GM12874 (cell line): Measurements from ENCODE around the gene CTBP2.
A peak's percentile ranks its signal among the peaks of the same experiment; 100 is the strongest.

ENCODE experiments used
- CTCF ChIP-seq: IDR thresholded peaks from 2 replicates; pipeline ENCODE4 v1.5.1; 2011; ENCODE audit warnings: low read depth, mild to moderate bottlenecking, control low read depth, low read length, moderate library complexity; ENCODE audit not compliant: insufficient read depth

The CTBP2 gene

DNA sequence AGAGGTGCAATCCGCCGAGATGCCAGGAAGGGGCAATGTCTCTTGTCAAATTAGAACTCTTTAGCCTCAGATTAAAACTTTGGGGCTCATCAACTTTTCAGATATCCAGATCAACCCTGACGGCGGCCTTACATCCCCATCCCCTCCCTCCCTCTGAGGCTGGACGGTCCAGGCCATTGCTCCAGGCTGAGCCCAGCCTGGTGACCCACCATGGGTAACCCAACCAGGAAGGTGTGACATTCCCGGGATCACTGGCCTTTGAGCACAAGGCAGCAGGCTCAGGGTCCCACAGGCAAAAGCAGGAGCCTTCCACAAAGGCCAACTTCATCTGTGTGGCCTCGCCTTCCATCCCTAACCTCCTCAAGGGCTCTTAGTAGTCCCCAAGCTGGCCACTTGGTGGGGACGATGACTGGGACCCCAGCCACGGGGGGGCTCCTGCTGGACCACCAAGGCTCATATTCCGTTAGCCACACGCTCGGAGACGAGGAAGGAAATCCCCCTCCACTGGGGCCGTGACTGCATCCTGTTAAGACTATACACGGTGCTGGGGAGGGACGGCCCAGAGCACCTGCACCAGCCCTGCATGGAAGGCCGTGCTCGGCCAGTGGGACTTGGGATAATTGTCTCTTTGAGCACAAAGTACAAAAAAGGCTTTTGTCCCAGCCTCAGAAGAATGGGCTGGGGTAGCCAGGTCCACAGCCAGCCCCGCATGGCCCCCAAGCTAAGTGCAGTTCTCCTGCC lies 155.6 kb downstream of the CTBP2 start:
- no peak for TF ChIP-seq CTCF

- no peak for TF ChIP-seq CTCF
Measured at GRCh38 chr10:125003901-125004467, 156.4 kb downstream of the CTBP2 start.

- peak; percentile 9; the same call in 1 of the 2 replicates for TF ChIP-seq CTCF
Measured at GRCh38 chr10:125003146-125003900, 157.0 kb downstream of the CTBP2 start.

DNA sequence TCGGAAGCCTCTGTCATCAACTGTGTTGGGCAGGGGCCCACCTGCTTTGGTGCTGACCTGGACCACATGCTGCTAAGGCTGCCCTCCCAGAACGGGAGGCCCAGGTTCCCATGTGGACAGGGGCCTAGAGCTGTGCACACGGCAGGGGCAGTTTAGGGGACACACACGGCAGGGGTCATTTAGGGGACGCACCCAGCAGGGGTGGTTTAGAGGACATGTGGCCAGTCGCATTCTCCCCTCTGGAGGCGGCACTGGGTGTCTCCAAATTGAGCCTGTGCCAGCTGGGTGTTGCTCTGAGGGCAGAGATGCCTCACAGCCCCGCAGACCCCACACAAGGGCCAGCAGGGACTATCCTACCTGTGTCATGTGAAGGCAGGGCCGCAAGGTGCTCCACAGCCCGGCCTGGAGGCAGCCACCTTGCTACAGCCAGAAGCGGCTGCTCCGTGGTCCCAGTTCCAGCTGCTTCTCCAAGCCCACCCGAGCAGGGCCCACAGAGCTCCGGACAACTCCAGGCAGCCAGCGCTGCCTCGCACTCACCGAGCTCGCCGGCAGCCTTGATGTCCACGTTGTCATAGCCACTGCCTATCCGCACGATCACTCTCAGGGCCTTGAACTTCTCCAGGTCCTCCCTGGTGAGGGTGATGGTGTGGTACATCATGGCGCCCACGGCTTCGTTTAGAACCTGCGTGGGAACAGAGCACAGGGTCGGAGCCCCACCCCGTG lies 157.8 kb downstream of the CTBP2 start:
- TF ChIP-seq CTCF = no peak

- no peak for TF ChIP-seq CTCF
Measured at GRCh38 chr10:125002047-125002422, 158.3 kb downstream of the CTBP2 start.

GRCh38 chr10:125001313-125002046 lies 158.9 kb downstream of the CTBP2 start:
- no peak for TF ChIP-seq CTCF
